Stomach smooth muscle (tissue), 2 donors: ENCODE data around the gene ETS1.

Source experiments
- H3K27ac ChIP-seq: one replicate; pipeline ENCODE4 v1.7.0; 2013; ENCODE audit warnings: mild to moderate bottlenecking, low read length, inconsistent platforms
- H3K27me3 ChIP-seq, 2 donors: one replicate each; pipeline ENCODE4 v1.7.0; 2013; ENCODE audit warnings: low read length in 2 of 2; ENCODE audit not compliant: insufficient read depth in 2 of 2, control insufficient read depth in 1 of 2
- H3K36me3 ChIP-seq, 2 donors: one replicate each; pipeline ENCODE4 v1.7.0; 2013; ENCODE audit warnings: low read length in 2 of 2; ENCODE audit not compliant: control insufficient read depth in 2 of 2, insufficient read depth in 2 of 2
- H3K4me1 ChIP-seq: one replicate; pipeline ENCODE4 v1.7.0; 2013; ENCODE audit warnings: low read length; ENCODE audit not compliant: control insufficient read depth, insufficient read depth
- H3K4me3 ChIP-seq, 2 donors: one replicate each; pipeline ENCODE4 v1.7.0; 2013; ENCODE audit warnings: low read length in 2 of 2
- H3K9ac ChIP-seq, 2 donors: one replicate each; pipeline ENCODE4 v1.7.0; 2013; ENCODE audit warnings: low read length in 2 of 2, mild to moderate bottlenecking in 1 of 2
- H3K9me3 ChIP-seq, 2 donors: one replicate each; pipeline ENCODE4 v1.7.0; 2013; ENCODE audit warnings: low read length in 2 of 2; ENCODE audit not compliant: control insufficient read depth in 2 of 2
- donor health status: healthy.
- donor health status: Pancreatic carcinoma.

Gene ETS1

DNA sequence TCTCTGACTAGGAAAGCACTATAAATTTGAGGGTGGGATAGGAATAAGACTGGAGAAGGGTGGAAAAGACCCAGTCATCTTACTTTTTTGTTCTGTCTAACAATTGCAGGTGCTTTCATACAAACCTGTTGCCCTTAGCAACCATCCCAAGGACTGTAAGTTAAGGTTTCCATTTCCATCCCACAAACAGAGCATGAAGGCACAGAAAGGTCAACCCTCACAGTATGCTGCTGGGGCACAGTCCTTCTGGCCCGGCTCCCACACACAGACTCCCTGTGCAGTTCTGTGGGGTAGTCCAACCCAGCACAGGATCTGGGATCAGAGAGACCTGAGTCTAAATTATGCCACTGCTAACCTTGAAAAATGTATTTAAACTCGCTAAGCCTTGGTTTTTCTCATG lies 38.4 kb upstream of the ETS1 start:
- Histone ChIP-seq H3K36me3 (no peaks in the 10 kb centered on the region), H3K27ac (no peak overlapping the region), H3K27me3 (no peaks in the 10 kb centered on the region), H3K4me1 (peaks cover 9% of the 10 kb centered on the region), H3K4me3 (no peak overlapping the region), H3K9ac (no peak overlapping the region), H3K9me3 (no peaks in the 10 kb centered on the region)

DNA sequence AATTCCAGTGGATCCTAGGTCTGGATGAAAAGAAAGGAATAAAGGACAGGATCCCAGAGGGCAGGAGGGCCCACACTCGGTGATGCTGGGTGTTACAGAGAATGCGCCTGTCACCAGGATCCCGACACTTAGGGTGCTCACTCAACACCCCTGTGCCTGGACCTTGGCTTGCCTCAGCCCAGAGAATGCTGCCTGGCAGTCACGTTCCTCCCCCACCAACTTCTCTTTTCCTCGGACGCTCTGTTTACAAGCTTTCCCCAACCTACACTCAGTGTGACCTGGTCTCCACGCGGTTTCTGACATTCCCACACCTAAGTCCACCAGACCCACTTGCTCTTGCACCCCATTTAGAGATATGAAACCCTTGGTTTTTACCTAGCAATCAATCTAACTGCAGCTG lies 38.0 kb upstream of the ETS1 start:
- Histone ChIP-seq H3K4me3 (no peak overlapping the region), H3K4me1 (peaks cover 6% of the 10 kb centered on the region), H3K27me3 (no peaks in the 10 kb centered on the region), H3K36me3 (no peaks in the 10 kb centered on the region), H3K27ac (no peak overlapping the region), H3K9me3 (no peaks in the 10 kb centered on the region), H3K9ac (no peak overlapping the region)

DNA sequence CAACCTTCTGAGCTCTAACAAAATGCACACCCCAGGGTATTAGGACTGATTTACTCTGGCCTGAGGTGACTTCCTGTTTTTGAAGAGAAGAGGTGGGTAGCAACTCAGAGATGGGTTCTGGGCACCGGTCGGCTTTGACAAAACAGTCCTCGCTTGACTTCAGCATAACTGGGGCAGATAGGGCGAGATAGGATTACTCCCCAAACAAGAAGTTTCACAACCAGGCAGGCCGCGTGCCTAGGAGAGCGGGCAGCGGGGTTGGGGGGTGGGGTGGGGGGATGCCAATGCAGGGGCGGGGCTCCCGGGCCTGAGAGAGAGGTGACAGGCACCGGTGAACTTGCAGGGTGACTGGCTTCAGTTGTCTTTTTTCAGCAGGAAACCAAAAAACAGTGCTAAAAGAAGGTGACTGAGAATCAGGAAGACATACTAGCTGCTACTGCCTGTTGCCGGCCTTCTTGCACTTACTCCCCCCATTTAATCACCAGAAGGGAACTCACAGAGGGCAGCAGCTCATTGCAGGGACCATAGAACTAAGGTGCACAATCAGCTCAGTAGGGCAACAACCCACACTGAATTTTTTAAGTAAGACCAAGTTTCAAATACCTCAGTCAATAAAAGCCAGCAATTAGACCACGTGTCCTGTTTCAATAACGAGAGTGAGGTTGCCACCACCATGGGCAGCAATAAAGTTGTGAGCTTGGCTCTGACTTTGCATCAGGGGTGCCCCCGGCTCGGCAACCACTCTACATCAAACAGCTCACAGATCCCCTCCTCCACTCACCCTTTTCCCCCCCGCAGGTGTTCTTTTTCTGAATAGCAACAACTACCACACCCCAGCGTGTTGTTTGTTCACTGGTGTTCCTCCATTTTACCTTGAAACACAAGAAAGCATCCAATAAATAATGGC lies 37.2 kb upstream of the ETS1 start:
- H3K4me1 ChIP-seq = peaks cover 6% of the 10 kb centered on the region
- no peak overlapping the region for H3K27ac ChIP-seq
- no peaks in the 10 kb centered on the region for H3K36me3 ChIP-seq

DNA sequence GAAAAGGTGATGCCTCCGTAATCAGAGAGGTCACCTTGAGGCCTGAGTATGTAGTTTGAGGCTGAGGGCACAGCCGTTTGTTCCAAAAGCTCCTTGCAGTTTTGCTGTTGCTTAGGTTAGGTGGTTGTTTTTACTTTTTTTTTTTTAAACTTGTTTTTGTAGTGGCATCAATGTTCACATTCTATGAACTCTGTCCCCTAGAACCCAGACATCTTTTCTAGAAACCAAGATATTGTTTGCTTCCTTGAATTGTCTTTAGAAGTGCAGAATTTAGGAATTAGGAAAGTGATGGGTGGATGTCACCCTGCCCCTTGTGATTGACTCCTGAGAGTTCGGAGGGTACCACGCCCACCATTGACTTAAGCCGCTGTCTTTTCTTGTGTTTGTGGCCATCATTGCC lies 35.7 kb upstream of the ETS1 start:
- no peaks in the 10 kb centered on the region for H3K9me3 ChIP-seq
- no peaks in the 10 kb centered on the region for H3K36me3 ChIP-seq
- H3K9ac ChIP-seq = no peak overlapping the region
- no peaks in the 10 kb centered on the region for H3K27me3 ChIP-seq
- H3K27ac ChIP-seq = no peak overlapping the region
- peaks cover 6% of the 10 kb centered on the region for H3K4me1 ChIP-seq
- H3K4me3 ChIP-seq = no peak overlapping the region

More for the DNA sequence above, 37.2 kb upstream of the ETS1 start:
- no peak overlapping the region for H3K9ac ChIP-seq
- H3K9me3 ChIP-seq = no peaks in the 10 kb centered on the region
- no peaks in the 10 kb centered on the region for H3K27me3 ChIP-seq
- no peak overlapping the region for H3K4me3 ChIP-seq

DNA sequence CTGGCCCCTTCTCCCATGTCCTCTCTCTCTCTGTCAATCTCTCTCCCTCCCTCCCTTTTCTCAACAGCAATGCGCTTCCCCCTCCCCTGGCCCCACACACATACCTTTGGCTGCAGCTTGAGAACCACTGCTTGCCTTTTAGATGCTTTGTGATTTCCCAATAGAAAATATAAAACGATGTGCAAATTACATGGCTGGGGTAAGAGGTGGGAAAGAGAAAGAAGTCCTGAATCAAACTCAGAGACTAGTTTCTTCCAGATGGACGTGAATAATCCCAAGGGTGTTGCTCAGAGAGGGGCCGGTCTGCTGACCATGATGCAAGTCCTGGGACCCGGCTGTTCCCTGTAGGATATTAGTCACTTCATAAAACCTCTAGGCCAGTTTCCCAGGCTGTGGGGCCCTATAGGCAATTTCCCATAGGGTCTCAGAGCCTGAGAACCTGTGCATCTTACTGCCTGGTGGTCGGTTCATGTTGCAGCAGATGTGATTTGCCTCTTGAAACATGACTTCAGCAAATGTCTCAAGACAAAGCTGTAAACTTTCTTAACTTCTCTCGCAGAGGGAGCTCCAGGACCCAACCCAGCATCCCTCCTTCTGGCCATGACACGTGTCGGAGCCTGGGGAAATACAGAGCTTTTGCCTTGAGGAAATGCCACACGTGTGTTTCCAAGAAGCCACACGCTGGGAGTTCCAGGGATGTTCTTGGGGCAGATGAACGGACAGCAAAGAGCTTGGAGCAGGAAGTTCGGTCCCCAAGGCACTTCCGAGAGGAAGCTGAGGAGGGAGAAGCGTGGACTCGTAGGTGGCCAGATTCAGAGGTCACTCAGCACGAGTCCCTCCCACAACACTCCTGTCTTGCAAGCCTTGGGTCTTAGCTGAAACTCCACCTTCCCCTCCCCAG lies 34.5 kb upstream of the ETS1 start:
- Histone ChIP-seq H3K9me3 (no peaks in the 10 kb centered on the region), H3K9ac (no peak overlapping the region), H3K27ac (no peak overlapping the region), H3K36me3 (no peaks in the 10 kb centered on the region), H3K4me3 (no peak overlapping the region), H3K27me3 (no peaks in the 10 kb centered on the region), H3K4me1 (peaks cover 6% of the 10 kb centered on the region)

DNA sequence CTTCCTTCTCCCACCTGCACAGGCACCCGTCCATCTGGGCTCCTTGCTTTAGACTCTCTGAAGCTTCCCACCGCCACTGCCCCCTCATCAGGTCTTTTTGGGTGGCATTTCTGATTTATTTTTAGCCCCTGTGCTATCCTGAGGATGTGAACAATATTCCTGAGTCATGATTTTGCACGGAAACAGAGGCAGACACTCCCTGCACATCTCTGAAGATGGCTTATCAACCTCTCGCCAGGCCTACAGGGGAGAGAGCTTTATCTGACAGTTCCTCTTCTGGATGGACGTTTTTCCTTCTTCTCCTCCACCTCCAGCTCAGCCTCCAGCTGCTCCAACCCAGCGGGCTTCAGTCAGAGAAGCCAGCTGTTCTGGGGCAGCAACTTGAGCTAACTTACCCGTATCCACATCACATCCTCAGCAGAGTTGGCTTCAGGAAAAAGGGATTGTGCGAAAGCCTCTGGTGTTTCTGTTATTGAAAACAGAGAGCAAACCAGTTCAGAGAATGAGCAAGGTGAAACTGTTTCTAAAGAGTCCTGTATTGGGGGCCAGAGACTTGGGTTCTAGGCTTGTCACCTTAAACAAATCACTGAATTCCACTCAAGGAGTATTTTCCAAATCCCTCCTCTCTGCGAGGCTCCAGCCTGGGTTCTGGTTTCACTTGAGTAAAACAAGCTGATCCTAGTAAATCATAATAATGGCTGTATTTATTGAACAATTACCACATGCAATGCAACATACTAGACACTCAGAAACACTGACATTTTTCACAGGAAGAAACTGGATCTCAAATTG lies 33.1 kb upstream of the ETS1 start:
- no peak overlapping the region for H3K27ac ChIP-seq

DNA sequence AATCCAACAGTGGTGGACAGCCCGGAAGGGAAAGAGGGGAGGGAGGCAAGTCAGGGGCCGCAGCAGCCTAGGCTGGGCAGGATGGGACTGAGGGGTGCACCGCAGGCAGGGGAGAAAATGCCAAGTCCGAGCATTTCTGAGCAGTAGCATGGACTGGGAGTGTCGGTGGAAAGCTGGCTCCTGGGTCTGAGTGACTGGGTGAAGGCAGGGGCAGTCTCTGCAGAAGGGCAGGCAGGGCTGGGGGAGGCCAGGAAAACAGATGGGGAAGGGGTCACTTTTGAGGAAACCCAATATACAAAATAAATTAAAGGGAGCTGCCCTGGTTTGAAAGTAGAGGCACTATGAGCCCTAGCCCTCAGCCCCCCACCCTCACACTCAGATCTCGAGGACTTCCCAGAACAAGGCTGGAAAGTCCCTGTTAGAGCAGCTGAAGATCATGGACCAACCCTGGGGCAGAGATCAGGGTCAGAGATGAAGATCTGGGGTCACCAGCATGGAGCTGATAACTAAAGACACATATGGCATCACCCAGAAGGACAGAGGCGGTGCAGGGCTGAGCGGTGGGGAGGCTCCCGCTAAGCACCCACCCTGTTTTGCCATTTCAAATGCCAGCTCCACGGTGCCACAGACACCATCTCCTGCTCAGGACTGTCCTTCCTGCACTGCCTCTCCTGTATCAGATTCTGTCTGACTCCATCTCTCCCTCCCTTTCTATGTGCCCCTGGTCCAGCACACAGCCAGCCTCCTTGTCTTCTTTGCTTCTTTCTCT lies 32.4 kb upstream of the ETS1 start:
- Histone ChIP-seq H3K27me3 (no peaks in the 10 kb centered on the region), H3K9me3 (no peaks in the 10 kb centered on the region), H3K36me3 (no peaks in the 10 kb centered on the region), H3K9ac (no peak overlapping the region), H3K4me1 (peaks cover 17% of the 10 kb centered on the region), H3K27ac (no peak overlapping the region), H3K4me3 (no peak overlapping the region)

More for the DNA sequence above, 33.1 kb upstream of the ETS1 start:
- Histone ChIP-seq H3K36me3 (no peaks in the 10 kb centered on the region), H3K9ac (no peak overlapping the region), H3K9me3 (no peaks in the 10 kb centered on the region), H3K4me3 (no peak overlapping the region), H3K4me1 (peaks cover 17% of the 10 kb centered on the region), H3K27me3 (no peaks in the 10 kb centered on the region)

DNA sequence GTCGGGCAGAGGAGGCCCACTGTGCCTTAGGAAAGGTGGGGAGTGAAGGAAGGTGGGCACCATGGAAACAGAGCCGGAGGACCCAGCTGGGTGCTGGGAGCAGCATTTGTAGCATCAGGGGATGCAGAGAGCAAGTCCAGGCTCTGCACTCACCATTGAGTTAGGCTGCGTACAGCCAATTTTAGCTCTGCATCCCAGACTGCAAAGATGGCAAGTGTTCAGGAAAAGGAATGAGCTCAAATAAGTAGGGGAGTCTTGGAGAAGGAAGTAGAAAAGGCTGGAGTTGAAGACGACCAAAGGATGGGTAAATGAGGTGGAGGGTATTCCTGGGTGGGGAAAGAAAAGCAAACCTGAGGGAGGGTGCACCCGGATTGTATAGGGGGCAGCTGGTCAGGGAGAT lies 31.6 kb upstream of the ETS1 start:
- H3K9me3 ChIP-seq = no peaks in the 10 kb centered on the region
- no peaks in the 10 kb centered on the region for H3K36me3 ChIP-seq
- no peak overlapping the region for H3K4me3 ChIP-seq
- H3K27me3 ChIP-seq = no peaks in the 10 kb centered on the region
- peaks cover 17% of the 10 kb centered on the region for H3K4me1 ChIP-seq
- no peak overlapping the region for H3K27ac ChIP-seq
- no peak overlapping the region for H3K9ac ChIP-seq

DNA sequence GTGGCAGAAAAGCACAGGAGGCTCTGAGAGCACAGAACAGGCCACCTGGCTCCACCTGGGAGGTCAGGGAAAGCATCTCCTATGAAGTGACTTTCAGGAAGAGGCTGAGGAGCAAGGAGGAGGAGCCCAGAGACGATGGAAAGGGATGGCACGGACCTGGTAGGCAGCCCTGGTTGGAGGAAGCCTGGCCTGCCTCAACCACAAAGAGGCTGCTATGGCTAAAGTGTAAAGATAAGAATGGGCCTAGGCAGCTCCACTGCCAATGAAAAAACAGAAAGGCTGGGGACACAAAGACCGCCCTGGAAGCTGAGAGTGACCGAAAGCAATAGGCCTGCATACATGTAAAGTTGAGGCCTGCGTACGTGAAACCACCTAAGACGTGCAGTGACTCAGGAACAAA lies 31.2 kb upstream of the ETS1 start:
- Histone ChIP-seq H3K4me3 (no peak overlapping the region), H3K9me3 (no peaks in the 10 kb centered on the region), H3K4me1 (peaks cover 17% of the 10 kb centered on the region), H3K27ac (no peak overlapping the region), H3K27me3 (no peaks in the 10 kb centered on the region), H3K9ac (no peak overlapping the region), H3K36me3 (no peaks in the 10 kb centered on the region)

DNA sequence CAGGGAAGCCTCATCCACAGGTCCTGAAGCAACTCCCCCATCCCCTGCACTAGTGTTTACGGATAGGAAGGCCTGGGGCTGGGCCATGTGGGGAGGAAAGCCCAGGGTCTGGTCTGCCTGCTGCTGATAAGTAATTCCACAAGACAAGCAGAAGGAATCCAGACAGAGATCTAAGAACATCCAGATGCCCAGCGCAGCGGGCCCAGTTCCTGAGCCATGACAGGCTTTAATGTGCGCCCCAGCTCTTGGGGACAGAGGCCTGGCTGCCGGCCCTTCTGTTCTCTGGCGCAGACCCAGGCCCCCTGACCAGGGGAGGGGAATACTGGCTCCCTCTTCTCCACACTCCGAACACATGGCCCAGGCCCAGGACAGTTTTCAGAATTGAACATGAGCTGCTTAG lies 28.8 kb upstream of the ETS1 start:
- H3K9me3 ChIP-seq = no peaks in the 10 kb centered on the region
- H3K27ac ChIP-seq = no peak overlapping the region
- no peaks in the 10 kb centered on the region for H3K36me3 ChIP-seq
- H3K9ac ChIP-seq = no peak overlapping the region
- peaks cover 16% of the 10 kb centered on the region for H3K4me1 ChIP-seq
- no peak overlapping the region for H3K4me3 ChIP-seq
- H3K27me3 ChIP-seq = peaks cover 0 to 3% of the 10 kb centered on the region in 2 donors
